Naive thymus-derived CD4-positive, alpha-beta T cell (primary cell): ENCODE results near the gene TOR4A. TPM values are rescaled to one million over a fixed set of nuclear protein-coding genes. Genes with fewer than 3 reads are reported as not detected.

Experiments
- ATAC-seq: fragments of 150-1000 bp; cut with Tn5 transposase; 2 replicates; pipeline ENCODE4 v1.10.0; 2021; ENCODE audit warnings: mild to moderate bottlenecking, moderate library complexity
- CTCF ChIA-PET: fragments of 350-600 bp; sonication (Branson Sonifier 250); formaldehyde crosslinking; loops from one replicate; lab custom pipeline; 2021; ENCODE audit warnings: antibody characterized with exemption; lab: Charles Lee
- POLR2A ChIA-PET: fragments of 350-600 bp; sonication (Branson Sonifier 250); formaldehyde crosslinking; loops from one replicate; lab custom pipeline; 2021; ENCODE audit warnings: antibody characterized with exemption, inconsistent platforms; lab: Charles Lee
- DNase-seq, 9 donors: peaks; one replicate each; pipeline versions ENCODE4 v3.0.0 to v3.0.0-alpha.2; 2020 to 2022; ENCODE audit warnings: mixed read lengths in 1 of 9
- H3K27ac ChIP-seq: one replicate; pipeline ENCODE4 v1.7.0; 2013; ENCODE audit warnings: mild to moderate bottlenecking, low read depth, low read length, moderate library complexity
- H3K27me3 ChIP-seq, 2 donors: one replicate each; pipeline ENCODE4 v1.7.0; 2013; ENCODE audit warnings: low read length in 2 of 2, mild to moderate bottlenecking in 2 of 2, moderate library complexity in 2 of 2; ENCODE audit not compliant: control insufficient read depth in 2 of 2, insufficient read depth in 2 of 2
- H3K36me3 ChIP-seq, 3 experiments: 1 replicate in 2 of 3; 2 replicates in 1 of 3; pipeline ENCODE4 v1.7.0; 2013; ENCODE audit warnings: low read length in 3 of 3, mild to moderate bottlenecking in 3 of 3, moderate library complexity in 1 of 3; ENCODE audit not compliant: insufficient read depth in 3 of 3, control insufficient read depth in 2 of 3
- H3K4me1 ChIP-seq, 2 donors: one replicate each; pipeline ENCODE4 v1.7.0; 2013; ENCODE audit warnings: low read length in 2 of 2, mild to moderate bottlenecking in 2 of 2, moderate library complexity in 1 of 2; ENCODE audit not compliant: control insufficient read depth in 2 of 2, insufficient read depth in 2 of 2
- H3K4me3 ChIP-seq: 2 replicates; pipeline ENCODE4 v1.7.0; 2013; ENCODE audit warnings: mild to moderate bottlenecking, low read length
- H3K9me3 ChIP-seq, 3 experiments: 1 replicate in 2 of 3; 2 replicates in 1 of 3; pipeline ENCODE4 v1.7.0; 2013; ENCODE audit warnings: low read length in 3 of 3; ENCODE audit not compliant: control insufficient read depth in 2 of 3
- H3K27ac Mint-ChIP-seq, 9 donors: one replicate each; pipeline ENCODE4 v1.8.0; 2020 to 2022; ENCODE audit warnings: mixed read lengths in 9 of 9, mild to moderate bottlenecking in 8 of 9, moderate library complexity in 5 of 9, inconsistent platforms in 2 of 9
- H3K27me3 Mint-ChIP-seq, 5 donors: one replicate each; pipeline ENCODE4 v1.8.0; 2021 to 2022; ENCODE audit warnings: mixed read lengths in 5 of 5, mild to moderate bottlenecking in 1 of 5
- H3K36me3 Mint-ChIP-seq, 5 donors: one replicate each; pipeline ENCODE4 v1.8.0; 2020 to 2022; ENCODE audit warnings: mixed read lengths in 5 of 5, mild to moderate bottlenecking in 3 of 5, inconsistent platforms in 1 of 5
- H3K4me1 Mint-ChIP-seq, 7 donors: one replicate each; pipeline ENCODE4 v1.8.0; 2020 to 2022; ENCODE audit warnings: mixed read lengths in 7 of 7, mild to moderate bottlenecking in 3 of 7, inconsistent platforms in 1 of 7
- H3K4me3 Mint-ChIP-seq, 10 donors: one replicate each; pipeline ENCODE4 v1.8.0; 2020 to 2022; ENCODE audit warnings: mild to moderate bottlenecking in 10 of 10, mixed read lengths in 10 of 10, moderate library complexity in 6 of 10, inconsistent platforms in 2 of 10
- H3K9me3 Mint-ChIP-seq, 11 donors: one replicate each; pipeline ENCODE4 v1.8.0; 2020 to 2022; ENCODE audit warnings: mixed read lengths in 11 of 11, mild to moderate bottlenecking in 4 of 11, inconsistent platforms in 1 of 11, moderate library complexity in 1 of 11
- intact Hi-C, 2 donors: fragments of 100-400 bp; cut with micrococcal nuclease; formaldehyde crosslinking; loops; one replicate each; pipeline ENCODE4 v1.15.1; 2023
- polyA plus RNA-seq, 2 donors: library from polyadenylated mRNA; unstranded; fragments of 300-500 nt; fragmentation: Illumina TruSeq; gene quantifications; one replicate each; pipeline ENCODE4 v1.2.3, GENCODE V29; 2021
- total RNA-seq, 6 experiments: library from RNA in 5 of 6; stranded (reverse) in 5 of 6; gene quantifications; 1 replicate in 5 of 6; 2 replicates in 1 of 6; pipeline ENCODE4 v1.2.3 and lab custom pipeline; 2021 to 2026

Gene TOR4A
- total and polyA plus RNA-seq, 7 experiments from 2014 or later: 0.07 to 16.6 (median 1.7) TPM; not detected in 1

- Mint-ChIP-seq H3K27ac (no peak overlapping the region), H3K36me3 (no peaks in the 10 kb centered on the region), H3K4me3 (peak overlapping the region in 7 of 10 donors; percentile 21 to 82 (median 55)), H3K4me1 (peaks cover 0 to 14% (median 10%) of the 10 kb centered on the region in 7 donors), H3K27me3 (peaks cover 10 to 42% (median 16%) of the 10 kb centered on the region in 5 donors), H3K9me3 (no peaks in the 10 kb centered on the region)
- intact Hi-C loops: loop anchor here (5.0 to 10.0 kb wide), 3 partner anchors 122 to 255 kb away; partner anchors contain the start of genes EXD3 (in 1 of the 2), MRPL41 (in 1 of the 2), NOXA1 (in 1 of the 2) and PNPLA7 (in 1 of the 2)
- DNase-seq (no peak), ATAC-seq (no peak)
- H3K27me3 ChIP-seq: peaks cover 15 to 22% of the 10 kb centered on the region in 2 donors
- no peaks in the 10 kb centered on the region for H3K36me3 ChIP-seq
- H3K27ac ChIP-seq: no peak overlapping the region
- H3K4me1 ChIP-seq: peaks cover 7 to 13% of the 10 kb centered on the region in 2 donors
- CTCF ChIA-PET: interaction anchor here (0.6 kb wide), 1 partner anchor 13 kb away, joined by 7 read pairs; no protein-coding TSS in a partner anchor
- H3K4me3 ChIP-seq: no peak overlapping the region
- POLR2A ChIA-PET: no interaction called here
- no peaks in the 10 kb centered on the region for H3K9me3 ChIP-seq
Measured at GRCh38 chr9:137299938-137300337, 22.4 kb downstream of the TOR4A start.

- intact Hi-C loops: loop anchor here (5.0 to 10.0 kb wide), 3 partner anchors 122 to 254 kb away; partner anchors contain the start of genes EXD3 (in 1 of the 2), MRPL41 (in 1 of the 2), NOXA1 (in 1 of the 2) and PNPLA7 (in 1 of the 2)
- Histone ChIP-seq H3K36me3 (no peaks in the 10 kb centered on the region), H3K9me3 (no peaks in the 10 kb centered on the region), H3K27me3 (peaks cover 15 to 22% of the 10 kb centered on the region in 2 donors), H3K4me1 (peaks cover 7 to 18% of the 10 kb centered on the region in 2 donors), H3K27ac (no peak overlapping the region), H3K4me3 (peak overlapping the region; percentile 51)
- H3K27ac Mint-ChIP-seq: peak overlapping the region in 6 of 9 donors; percentile 32 to 77 (median 54)
- peaks cover 10 to 42% (median 16%) of the 10 kb centered on the region in 5 donors for H3K27me3 Mint-ChIP-seq
- DNase-seq (no peak), ATAC-seq (no peak)
- no peaks in the 10 kb centered on the region for H3K36me3 Mint-ChIP-seq
- ChIA-PET POLR2A (no interaction called here), CTCF (interaction anchor here (0.6 kb wide), 1 partner anchor 13 kb away, joined by 7 read pairs; no protein-coding TSS in a partner anchor)
- H3K4me3 Mint-ChIP-seq: peak overlapping the region; percentile 74 to 91 (median 82)
- H3K9me3 Mint-ChIP-seq: no peaks in the 10 kb centered on the region
- peaks cover 0 to 18% (median 13%) of the 10 kb centered on the region in 7 donors for H3K4me1 Mint-ChIP-seq
Measured at GRCh38 chr9:137300567-137301080, 23.1 kb downstream of the TOR4A start.

GRCh38 chr9:137301081-137301947 is 23.8 kb downstream of the TOR4A start:
- intact Hi-C loops: loop anchor here (5.0 to 10.0 kb wide), 3 partner anchors 121 to 253 kb away; partner anchors contain the start of genes EXD3 (in 1 of the 2), MRPL41 (in 1 of the 2), NOXA1 (in 1 of the 2) and PNPLA7 (in 1 of the 2)
- Mint-ChIP-seq H3K4me3 (peak overlapping the region; percentile 58 to 91 (median 82)), H3K36me3 (no peaks in the 10 kb centered on the region), H3K27ac (peak overlapping the region in 3 of 9 donors; percentile 41 to 77 (median 66)), H3K9me3 (no peaks in the 10 kb centered on the region), H3K4me1 (peaks cover 0 to 19% (median 13%) of the 10 kb centered on the region in 7 donors), H3K27me3 (peaks cover 10 to 41% (median 16%) of the 10 kb centered on the region in 5 donors)
- POLR2A ChIA-PET: interaction anchor here (1.3 to 1.5 kb wide), 2 partner anchors 61 to 86 kb away, joined by 4 to 8 read pairs; no protein-coding TSS in a partner anchor
- Histone ChIP-seq H3K9me3 (no peaks in the 10 kb centered on the region), H3K4me1 (peaks cover 7 to 25% of the 10 kb centered on the region in 2 donors), H3K4me3 (peak overlapping the region; percentile 56), H3K36me3 (no peaks in the 10 kb centered on the region), H3K27ac (no peak overlapping the region), H3K27me3 (peaks cover 15 to 22% of the 10 kb centered on the region in 2 donors)
- peak; percentile 2 for ATAC-seq
- peak in 2 of 9 donors; percentile 23 to 50 for DNase-seq
- CTCF ChIA-PET: interaction anchor here (0.6 to 1.4 kb wide), 6 partner anchors 19 to 219 kb away, joined by 3 to 4 read pairs (median 3); no protein-coding TSS in a partner anchor

- peak; percentile 90 to 97 (median 92) for DNase-seq
- CTCF ChIA-PET: interaction anchor here (0.6 to 1.4 kb wide), 9 partner anchors 11 to 219 kb away, joined by 3 to 4 read pairs (median 3); partner anchors contain the start of genes EXD3 and NOXA1
- Mint-ChIP-seq H3K36me3 (no peaks in the 10 kb centered on the region), H3K4me1 (peaks cover 0 to 14% (median 11%) of the 10 kb centered on the region in 7 donors), H3K4me3 (peak within 1 kb of the TSS; percentile 50 to 88 (median 78)), H3K27me3 (peaks cover 3 to 33% (median 8%) of the 10 kb centered on the region in 5 donors), H3K9me3 (no peaks in the 10 kb centered on the region), H3K27ac (peak within 1 kb of the TSS in 1 of 9 donors; percentile 26)
- H3K4me3 ChIP-seq: peak within 1 kb of the TSS; percentile 56
- peak; percentile 95 for ATAC-seq
- H3K36me3 ChIP-seq: no peaks in the 10 kb centered on the region
- H3K4me1 ChIP-seq: peaks cover 7 to 27% of the 10 kb centered on the region in 2 donors
- H3K27me3 ChIP-seq: peaks cover 15 to 22% of the 10 kb centered on the region in 2 donors
- intact Hi-C loops: loop anchor here (1.0 to 10.0 kb wide), 7 partner anchors 61 to 253 kb away; partner anchors contain the start of genes EXD3 (in 1 of the 2), MRPL41 (in 1 of the 2), NOXA1 (in 1 of the 2) and PNPLA7 (in 1 of the 2)
- no peaks in the 10 kb centered on the region for H3K9me3 ChIP-seq
- POLR2A ChIA-PET: interaction anchor here (0.7 to 1.5 kb wide), 4 partner anchors 23 to 121 kb away, joined by 3 to 8 read pairs (median 4); partner anchors contain the start of genes EXD3 and NOXA1
- H3K27ac ChIP-seq: peak within 1 kb of the TSS; percentile 48
Measured at GRCh38 chr9:137302118-137302448, 24.6 kb downstream of the TOR4A start, which contains the start of gene NRARP. NRARP (minus strand) TSS chr9:137302271; CDS start chr9:137301928, 343 bp downstream.

GRCh38 chr9:137302449-137303150 is 25.1 kb downstream of the TOR4A start:
- CTCF ChIA-PET: interaction anchor here (0.7 to 1.4 kb wide), 7 partner anchors 10 to 218 kb away, joined by 3 to 4 read pairs (median 3); partner anchors contain the start of genes EXD3 and NOXA1
- Mint-ChIP-seq H3K9me3 (no peaks in the 10 kb centered on the region), H3K4me1 (peaks cover 0 to 14% (median 11%) of the 10 kb centered on the region in 7 donors), H3K36me3 (no peaks in the 10 kb centered on the region), H3K27me3 (peaks cover 0 to 29% (median 4%) of the 10 kb centered on the region in 5 donors), H3K4me3 (peak overlapping the region in 5 of 10 donors; percentile 32 to 84 (median 36)), H3K27ac (peak overlapping the region in 1 of 9 donors; percentile 26)
- Histone ChIP-seq H3K4me1 (peaks cover 7 to 27% of the 10 kb centered on the region in 2 donors), H3K27me3 (peaks cover 15 to 18% of the 10 kb centered on the region in 2 donors), H3K9me3 (no peaks in the 10 kb centered on the region), H3K27ac (peak overlapping the region; percentile 48), H3K4me3 (no peak overlapping the region), H3K36me3 (no peaks in the 10 kb centered on the region)
- DNase-seq (no peak), ATAC-seq (peak; percentile 59)
- POLR2A ChIA-PET: interaction anchor here (0.7 to 1.5 kb wide), 5 partner anchors 23 to 575 kb away, joined by 3 to 8 read pairs (median 4); partner anchors contain the start of genes EXD3 and NOXA1
- intact Hi-C loops: loop anchor here (1.0 to 10.0 kb wide), 7 partner anchors 62 to 252 kb away; partner anchors contain the start of genes EXD3 (in 1 of the 2), MRPL41 (in 1 of the 2), NOXA1 (in 1 of the 2) and PNPLA7 (in 1 of the 2)
